Ishikawa (cell line): ENCODE measurements around the gene TLR8.

ENCODE experiments used
- EP300 ChIP-seq: IDR thresholded peaks from 2 replicates; pipeline ENCODE4 v1.6.1; 2012; ENCODE audit warnings: borderline replicate concordance
- REST ChIP-seq: IDR thresholded peaks from 2 replicates; pipeline ENCODE4 v1.6.1; 2012; ENCODE audit warnings: low read depth, mild to moderate bottlenecking
- YY1 ChIP-seq: IDR thresholded peaks from 2 replicates; pipeline ENCODE4 v1.6.1; 2012; ENCODE audit warnings: low read depth

- TF ChIP-seq YY1 (no peak), EP300 (no peak), REST (no peak)
Measured at GRCh38 chrX:12948495-12948894, 42.1 kb downstream of the TLR8 start.
